ENCODE measurements around the gene SIGLEC12.
"Not testable (repeated sequence)": the region's sequence is repeated elsewhere in the genome, so short reads cannot be mapped to it uniquely, and the experiment has no call there.

The SIGLEC12 gene

DNA sequence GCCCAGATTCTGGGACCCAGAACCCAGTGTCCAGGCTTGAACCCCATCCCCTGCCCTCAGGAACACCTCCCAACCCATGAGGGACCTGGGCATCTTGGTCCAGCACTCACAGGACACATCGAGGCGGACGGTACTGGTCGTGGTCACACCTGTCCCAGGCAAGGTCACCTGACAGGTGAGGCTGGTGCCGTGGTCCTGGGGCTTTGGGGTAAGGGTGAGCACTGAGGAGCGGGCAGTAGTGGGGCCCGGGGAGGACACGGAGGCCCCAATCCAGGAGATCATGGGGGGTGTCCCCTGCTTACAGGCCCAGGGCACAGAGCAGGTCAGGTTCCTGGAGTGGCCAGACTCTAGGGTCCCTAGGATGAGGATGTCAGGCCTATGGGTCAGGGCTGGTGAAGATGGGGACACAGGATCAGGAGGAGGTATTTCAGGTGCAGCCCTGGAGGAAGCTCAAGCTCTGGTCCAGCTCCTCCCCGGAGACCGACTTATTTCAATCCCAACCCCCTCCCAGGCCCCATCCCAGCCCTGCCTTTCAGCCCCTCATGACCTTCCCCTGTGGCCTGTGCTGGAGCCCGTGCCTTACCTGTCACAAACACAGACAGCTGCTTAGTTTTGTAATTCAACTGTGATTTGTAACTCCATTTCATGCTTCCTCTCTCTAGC lies 44.1 kb downstream of the SIGLEC12 start:
- no peak for DNase-seq

- no peak for DNase-seq
These were observed 44.9 kb downstream of the SIGLEC12 start for GRCh38 chr19:51456541-51457290.

GRCh38 chr19:51450730-51451307 lies 50.8 kb downstream of the SIGLEC12 start:
- peak; percentile 16 to 21 for DNase-seq

DNA sequence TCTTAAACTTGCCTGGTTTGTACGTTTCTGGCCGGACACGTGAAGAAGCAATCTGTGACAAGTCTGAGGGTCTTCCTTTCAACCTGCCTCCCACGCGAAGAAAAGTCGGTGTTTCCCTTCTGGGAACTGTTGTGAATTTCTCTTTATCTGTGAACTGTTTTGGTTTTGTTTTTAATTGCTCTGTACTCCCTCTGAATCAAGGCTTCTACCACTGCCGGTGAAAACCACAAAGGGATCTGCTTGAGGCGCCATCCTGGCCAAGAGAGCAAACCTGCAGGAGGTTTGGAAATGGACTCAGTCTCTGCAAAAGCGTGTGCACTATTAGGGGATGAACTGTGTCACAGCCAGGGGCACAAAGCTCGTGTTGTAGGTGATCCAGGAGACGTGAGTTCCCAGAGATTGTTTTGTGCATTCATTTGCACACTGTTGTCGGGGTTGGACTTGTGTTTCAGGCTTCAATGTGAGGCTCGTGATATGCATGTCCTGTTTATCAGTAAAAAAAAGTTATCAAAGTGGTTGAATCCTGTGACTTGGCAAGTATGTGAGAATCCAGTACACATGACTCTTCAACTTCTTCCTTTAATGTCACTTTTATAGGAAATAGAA lies 53.1 kb downstream of the SIGLEC12 start:
- peak; percentile 31 to 54 for DNase-seq

- DNase-seq = no peak
These were observed 53.6 kb downstream of the SIGLEC12 start for GRCh38 chr19:51448011-51448410.

DNA sequence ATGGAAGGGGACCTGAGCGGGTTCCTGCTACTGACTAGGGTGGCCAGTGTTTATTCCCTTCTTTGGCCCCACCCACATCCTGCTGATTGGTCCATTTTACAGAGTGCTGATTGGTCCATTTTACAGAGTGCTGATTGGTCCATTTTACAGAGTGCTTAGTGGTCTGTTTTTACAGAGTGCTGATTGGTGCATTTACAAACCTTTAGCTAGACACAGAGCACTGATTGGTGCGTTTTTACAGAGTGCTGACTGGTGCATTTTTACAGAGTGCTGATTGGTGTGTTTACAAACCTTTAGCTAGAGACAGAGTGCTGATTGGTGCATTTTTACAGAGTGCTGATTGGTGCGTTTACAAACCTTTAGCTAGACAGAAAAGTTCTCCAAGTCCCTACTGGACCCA lies 54.1 kb downstream of the SIGLEC12 start:
- not testable (repeated sequence) for DNase-seq

DNA sequence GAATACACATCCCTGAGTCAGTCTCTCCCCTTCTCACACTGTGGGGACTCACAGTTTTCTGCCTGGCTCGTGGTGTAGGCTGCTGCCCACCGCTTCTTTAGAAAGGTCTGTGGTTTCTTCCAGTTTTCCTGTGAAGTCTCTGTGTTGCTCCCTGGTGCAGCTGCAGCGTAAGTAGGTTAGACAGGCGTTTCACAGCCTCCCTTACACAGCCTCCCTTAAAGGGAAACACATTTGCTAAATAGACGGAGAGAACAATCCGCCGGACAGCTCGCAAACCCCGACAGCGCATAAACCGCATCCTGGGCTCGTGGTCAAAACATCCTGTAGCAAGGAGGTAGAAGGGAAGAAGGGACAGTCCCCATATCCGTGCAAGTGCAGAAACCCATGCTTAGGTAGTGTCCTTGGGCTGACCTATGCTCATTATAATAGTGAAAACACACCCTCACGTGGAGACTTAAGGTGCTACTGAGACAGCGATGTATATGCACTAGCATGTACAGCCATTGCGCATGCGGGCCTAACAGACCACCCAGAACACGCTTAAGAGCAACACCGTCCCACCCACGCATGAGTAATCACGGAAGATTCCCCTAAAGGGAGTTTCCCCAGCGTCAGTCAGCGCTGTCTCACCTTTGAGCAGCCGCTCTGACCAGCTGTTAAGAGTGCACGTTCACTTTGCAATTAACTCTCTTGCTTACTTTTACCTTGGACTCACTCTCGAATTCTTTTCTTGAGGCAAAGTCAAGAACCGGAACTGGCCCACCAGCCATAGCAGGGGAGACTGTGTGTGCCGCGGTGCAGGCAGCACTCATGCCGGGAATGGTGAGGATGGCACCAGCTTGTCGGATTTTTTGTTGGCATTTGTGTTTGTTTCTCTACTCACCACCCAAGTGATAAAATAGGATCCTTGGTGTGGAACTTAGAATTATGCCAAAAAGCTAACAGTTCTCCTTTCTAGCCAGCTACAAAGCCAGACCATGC lies 59.9 kb downstream of the SIGLEC12 start:
- peak; percentile 90 to 91 for DNase-seq

Data from activated CD4-positive, alpha-beta T cell treated with anti-CD3 and anti-CD28 coated beads for 4 hours (primary cell).